HepG2 (cell line): ENCODE results near the gene ZNF764. TPM values are rescaled to one million over a fixed set of nuclear protein-coding genes. Genes with fewer than 3 reads are reported as not detected.
A peak's percentile ranks its signal among the peaks of the same experiment; 100 is the strongest.

Experiments
- HCFC1 ChIP-seq: fragments of 150-350 bp; IDR thresholded peaks from 2 replicates; pipeline ENCODE4 v1.6.1; 2014; ENCODE audit warnings: low read depth, low read length
- MATR3 ChIP-seq: sonication (generic); formaldehyde crosslinking; IDR thresholded peaks from 2 replicates; pipeline ENCODE4 v1.4.0; 2020; ENCODE audit warnings: missing genetic modification reagents
- ZBTB21 ChIP-seq: sonication (generic); formaldehyde crosslinking; IDR thresholded peaks from 2 replicates; pipeline ENCODE4 v1.4.0; 2020; ENCODE audit warnings: missing genetic modification reagents
- polyA plus RNA-seq, 8 experiments: library from polyadenylated mRNA; depleted of rRNA in 3 of 8; stranded (reverse) in 7 of 8; unstranded in 1 of 8; fragments of >200 nt; fragmentation: Illumina TruSeq in 4 of 8; extraction: Trizol in 4 of 8; gene quantifications; 2 replicates each; pipeline versions ENCODE4 v1.2.1 to v1.2.3, GENCODE V29; 2011 to 2016; ENCODE audit warnings: low read depth in 4 of 8, missing spikeins in 1 of 8, mixed read lengths in 1 of 8; ENCODE audit not compliant: insufficient read depth in 1 of 8
- total RNA-seq, 5 experiments: library from RNA; depleted of rRNA; stranded (reverse); fragments of >200 nt; fragmentation: Illumina TruSeq; extraction: Trizol; gene quantifications; 2 replicates each; pipeline ENCODE4 v1.2.3, GENCODE V29; 2016; ENCODE audit warnings: low read depth in 1 of 5
- TF ChIP-seq, protein P1 (sequence below): sonication (generic); formaldehyde crosslinking; IDR thresholded peaks from 2 replicates; pipeline ENCODE4 v1.4.0; 2020; ENCODE audit warnings: missing genetic modification reagents
- TF ChIP-seq, protein P2 (sequence below): sonication (generic); formaldehyde crosslinking; IDR thresholded peaks from 2 replicates; pipeline ENCODE4 v1.5.0; 2020; ENCODE audit warnings: mild to moderate bottlenecking, missing genetic modification reagents, borderline replicate concordance
- TF ChIP-seq, protein P3 (sequence below): sonication (generic); formaldehyde crosslinking; IDR thresholded peaks from 2 replicates; pipeline ENCODE4 v1.4.0; 2020; ENCODE audit warnings: missing genetic modification reagents
- TF ChIP-seq, protein P4 (sequence below): sonication (generic); formaldehyde crosslinking; IDR thresholded peaks from 2 replicates; pipeline ENCODE4 v1.4.0; 2020; ENCODE audit warnings: low read depth, mild to moderate bottlenecking, missing genetic modification reagents
- TF ChIP-seq, protein P5 (sequence below): sonication (generic); formaldehyde crosslinking; IDR thresholded peaks from 2 replicates; pipeline ENCODE4 v1.4.0; 2020; ENCODE audit warnings: missing genetic modification reagents
- TF ChIP-seq, protein P6 (sequence below): sonication (generic); formaldehyde crosslinking; IDR thresholded peaks from 2 replicates; pipeline ENCODE4 v1.4.0; 2020; ENCODE audit warnings: missing genetic modification reagents, borderline replicate concordance

Gene ZNF764
- total and polyA plus RNA-seq, 2 of the 13 experiments (the other 11 are each of a cell fraction or from before 2014, with no cell fraction given) = 4.1 to 9.1 TPM

DNA sequence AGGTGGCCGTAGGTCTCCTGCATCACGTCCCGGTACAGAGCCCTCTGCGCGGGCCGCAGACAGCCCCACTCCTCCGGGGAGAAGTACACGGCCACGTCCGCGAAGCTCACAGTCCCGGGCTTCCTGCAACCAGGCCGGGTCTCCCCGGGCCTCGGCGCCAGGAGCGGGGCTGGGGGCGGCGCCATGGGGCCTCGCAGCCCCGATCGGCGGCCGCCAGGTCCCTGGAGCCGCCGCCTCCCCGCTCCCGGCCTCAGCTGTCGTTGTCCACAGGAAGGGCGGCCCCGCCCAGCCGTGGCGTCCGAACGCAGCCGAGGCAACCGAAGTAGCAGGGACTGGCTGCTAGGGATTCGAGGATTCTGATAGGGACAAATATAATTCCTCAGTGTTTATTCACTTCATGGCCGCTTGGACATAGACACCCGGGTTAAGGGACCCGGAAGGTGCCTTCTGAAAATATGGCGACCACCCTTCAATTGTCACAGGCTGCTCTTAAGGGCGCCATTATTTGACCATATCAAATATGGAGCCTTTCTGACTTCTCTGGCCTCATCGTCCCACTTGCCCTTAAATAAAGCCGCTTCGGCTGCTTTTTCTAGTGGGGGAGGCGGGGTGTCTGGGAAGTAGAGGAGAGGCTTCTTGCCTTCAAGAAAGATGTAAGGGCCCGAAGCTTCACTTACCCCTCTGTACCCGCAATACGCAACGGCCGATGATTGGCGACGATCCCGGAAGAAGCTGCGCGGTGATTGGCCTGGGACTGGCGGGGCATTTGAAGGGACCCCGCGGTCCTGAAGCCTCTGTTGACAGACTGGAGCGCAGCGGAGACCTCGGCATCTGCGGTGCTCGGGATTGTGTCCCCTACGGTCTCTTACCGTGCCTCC, 13.5 kb upstream of the ZNF764 start, which contains the start of gene ZNF688 (continued):
- TF ChIP-seq, protein P1, sequence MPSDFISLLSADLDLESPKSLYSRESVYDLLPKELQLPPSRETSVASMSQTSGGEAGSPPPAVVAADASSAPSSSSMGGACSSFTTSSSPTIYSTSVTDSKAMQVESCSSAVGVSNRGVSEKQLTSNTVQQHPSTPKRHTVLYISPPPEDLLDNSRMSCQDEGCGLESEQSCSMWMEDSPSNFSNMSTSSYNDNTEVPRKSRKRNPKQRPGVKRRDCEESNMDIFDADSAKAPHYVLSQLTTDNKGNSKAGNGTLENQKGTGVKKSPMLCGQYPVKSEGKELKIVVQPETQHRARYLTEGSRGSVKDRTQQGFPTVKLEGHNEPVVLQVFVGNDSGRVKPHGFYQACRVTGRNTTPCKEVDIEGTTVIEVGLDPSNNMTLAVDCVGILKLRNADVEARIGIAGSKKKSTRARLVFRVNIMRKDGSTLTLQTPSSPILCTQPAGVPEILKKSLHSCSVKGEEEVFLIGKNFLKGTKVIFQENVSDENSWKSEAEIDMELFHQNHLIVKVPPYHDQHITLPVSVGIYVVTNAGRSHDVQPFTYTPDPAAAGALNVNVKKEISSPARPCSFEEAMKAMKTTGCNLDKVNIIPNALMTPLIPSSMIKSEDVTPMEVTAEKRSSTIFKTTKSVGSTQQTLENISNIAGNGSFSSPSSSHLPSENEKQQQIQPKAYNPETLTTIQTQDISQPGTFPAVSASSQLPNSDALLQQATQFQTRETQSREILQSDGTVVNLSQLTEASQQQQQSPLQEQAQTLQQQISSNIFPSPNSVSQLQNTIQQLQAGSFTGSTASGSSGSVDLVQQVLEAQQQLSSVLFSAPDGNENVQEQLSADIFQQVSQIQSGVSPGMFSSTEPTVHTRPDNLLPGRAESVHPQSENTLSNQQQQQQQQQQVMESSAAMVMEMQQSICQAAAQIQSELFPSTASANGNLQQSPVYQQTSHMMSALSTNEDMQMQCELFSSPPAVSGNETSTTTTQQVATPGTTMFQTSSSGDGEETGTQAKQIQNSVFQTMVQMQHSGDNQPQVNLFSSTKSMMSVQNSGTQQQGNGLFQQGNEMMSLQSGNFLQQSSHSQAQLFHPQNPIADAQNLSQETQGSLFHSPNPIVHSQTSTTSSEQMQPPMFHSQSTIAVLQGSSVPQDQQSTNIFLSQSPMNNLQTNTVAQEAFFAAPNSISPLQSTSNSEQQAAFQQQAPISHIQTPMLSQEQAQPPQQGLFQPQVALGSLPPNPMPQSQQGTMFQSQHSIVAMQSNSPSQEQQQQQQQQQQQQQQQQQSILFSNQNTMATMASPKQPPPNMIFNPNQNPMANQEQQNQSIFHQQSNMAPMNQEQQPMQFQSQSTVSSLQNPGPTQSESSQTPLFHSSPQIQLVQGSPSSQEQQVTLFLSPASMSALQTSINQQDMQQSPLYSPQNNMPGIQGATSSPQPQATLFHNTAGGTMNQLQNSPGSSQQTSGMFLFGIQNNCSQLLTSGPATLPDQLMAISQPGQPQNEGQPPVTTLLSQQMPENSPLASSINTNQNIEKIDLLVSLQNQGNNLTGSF (CRISPR knock-in tag) = no peak; the same call in 1 of the 2 replicates
- TF ChIP-seq MATR3 (CRISPR knock-in tag) (no peak), ZBTB21 (CRISPR knock-in tag) (no peak; the same call in 1 of the 2 replicates), HCFC1 (peak; percentile 57; the same call in 1 of the 2 replicates)
- TF ChIP-seq, protein P2, sequence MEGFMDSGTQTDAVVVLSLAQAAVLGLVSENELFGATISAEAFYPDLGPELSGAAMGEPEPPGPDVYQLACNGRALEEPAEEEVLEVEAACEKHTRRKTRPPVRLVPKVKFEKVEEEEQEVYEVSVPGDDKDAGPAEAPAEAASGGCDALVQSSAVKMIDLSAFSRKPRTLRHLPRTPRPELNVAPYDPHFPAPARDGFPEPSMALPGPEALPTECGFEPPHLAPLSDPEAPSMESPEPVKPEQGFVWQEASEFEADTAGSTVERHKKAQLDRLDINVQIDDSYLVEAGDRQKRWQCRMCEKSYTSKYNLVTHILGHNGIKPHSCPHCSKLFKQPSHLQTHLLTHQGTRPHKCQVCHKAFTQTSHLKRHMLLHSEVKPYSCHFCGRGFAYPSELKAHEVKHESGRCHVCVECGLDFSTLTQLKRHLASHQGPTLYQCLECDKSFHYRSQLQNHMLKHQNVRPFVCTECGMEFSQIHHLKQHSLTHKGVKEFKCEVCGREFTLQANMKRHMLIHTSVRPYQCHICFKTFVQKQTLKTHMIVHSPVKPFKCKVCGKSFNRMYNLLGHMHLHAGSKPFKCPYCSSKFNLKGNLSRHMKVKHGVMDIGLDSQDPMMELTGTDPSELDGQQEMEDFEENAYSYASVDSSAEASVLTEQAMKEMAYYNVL = no peak
- TF ChIP-seq, protein P3, sequence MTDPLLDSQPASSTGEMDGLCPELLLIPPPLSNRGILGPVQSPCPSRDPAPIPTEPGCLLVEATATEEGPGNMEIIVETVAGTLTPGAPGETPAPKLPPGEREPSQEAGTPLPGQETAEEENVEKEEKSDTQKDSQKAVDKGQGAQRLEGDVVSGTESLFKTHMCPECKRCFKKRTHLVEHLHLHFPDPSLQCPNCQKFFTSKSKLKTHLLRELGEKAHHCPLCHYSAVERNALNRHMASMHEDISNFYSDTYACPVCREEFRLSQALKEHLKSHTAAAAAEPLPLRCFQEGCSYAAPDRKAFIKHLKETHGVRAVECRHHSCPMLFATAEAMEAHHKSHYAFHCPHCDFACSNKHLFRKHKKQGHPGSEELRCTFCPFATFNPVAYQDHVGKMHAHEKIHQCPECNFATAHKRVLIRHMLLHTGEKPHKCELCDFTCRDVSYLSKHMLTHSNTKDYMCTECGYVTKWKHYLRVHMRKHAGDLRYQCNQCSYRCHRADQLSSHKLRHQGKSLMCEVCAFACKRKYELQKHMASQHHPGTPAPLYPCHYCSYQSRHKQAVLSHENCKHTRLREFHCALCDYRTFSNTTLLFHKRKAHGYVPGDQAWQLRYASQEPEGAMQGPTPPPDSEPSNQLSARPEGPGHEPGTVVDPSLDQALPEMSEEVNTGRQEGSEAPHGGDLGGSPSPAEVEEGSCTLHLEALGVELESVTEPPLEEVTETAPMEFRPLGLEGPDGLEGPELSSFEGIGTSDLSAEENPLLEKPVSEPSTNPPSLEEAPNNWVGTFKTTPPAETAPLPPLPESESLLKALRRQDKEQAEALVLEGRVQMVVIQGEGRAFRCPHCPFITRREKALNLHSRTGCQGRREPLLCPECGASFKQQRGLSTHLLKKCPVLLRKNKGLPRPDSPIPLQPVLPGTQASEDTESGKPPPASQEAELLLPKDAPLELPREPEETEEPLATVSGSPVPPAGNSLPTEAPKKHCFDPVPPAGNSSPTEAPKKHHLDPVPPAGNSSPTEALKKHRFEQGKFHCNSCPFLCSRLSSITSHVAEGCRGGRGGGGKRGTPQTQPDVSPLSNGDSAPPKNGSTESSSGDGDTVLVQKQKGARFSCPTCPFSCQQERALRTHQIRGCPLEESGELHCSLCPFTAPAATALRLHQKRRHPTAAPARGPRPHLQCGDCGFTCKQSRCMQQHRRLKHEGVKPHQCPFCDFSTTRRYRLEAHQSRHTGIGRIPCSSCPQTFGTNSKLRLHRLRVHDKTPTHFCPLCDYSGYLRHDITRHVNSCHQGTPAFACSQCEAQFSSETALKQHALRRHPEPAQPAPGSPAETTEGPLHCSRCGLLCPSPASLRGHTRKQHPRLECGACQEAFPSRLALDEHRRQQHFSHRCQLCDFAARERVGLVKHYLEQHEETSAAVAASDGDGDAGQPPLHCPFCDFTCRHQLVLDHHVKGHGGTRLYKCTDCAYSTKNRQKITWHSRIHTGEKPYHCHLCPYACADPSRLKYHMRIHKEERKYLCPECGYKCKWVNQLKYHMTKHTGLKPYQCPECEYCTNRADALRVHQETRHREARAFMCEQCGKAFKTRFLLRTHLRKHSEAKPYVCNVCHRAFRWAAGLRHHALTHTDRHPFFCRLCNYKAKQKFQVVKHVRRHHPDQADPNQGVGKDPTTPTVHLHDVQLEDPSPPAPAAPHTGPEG (CRISPR knock-in tag) = no peak
- TF ChIP-seq, protein P4, sequence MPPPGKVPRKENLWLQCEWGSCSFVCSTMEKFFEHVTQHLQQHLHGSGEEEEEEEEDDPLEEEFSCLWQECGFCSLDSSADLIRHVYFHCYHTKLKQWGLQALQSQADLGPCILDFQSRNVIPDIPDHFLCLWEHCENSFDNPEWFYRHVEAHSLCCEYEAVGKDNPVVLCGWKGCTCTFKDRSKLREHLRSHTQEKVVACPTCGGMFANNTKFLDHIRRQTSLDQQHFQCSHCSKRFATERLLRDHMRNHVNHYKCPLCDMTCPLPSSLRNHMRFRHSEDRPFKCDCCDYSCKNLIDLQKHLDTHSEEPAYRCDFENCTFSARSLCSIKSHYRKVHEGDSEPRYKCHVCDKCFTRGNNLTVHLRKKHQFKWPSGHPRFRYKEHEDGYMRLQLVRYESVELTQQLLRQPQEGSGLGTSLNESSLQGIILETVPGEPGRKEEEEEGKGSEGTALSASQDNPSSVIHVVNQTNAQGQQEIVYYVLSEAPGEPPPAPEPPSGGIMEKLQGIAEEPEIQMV (CRISPR knock-in tag) = no peak
- TF ChIP-seq, protein P5, sequence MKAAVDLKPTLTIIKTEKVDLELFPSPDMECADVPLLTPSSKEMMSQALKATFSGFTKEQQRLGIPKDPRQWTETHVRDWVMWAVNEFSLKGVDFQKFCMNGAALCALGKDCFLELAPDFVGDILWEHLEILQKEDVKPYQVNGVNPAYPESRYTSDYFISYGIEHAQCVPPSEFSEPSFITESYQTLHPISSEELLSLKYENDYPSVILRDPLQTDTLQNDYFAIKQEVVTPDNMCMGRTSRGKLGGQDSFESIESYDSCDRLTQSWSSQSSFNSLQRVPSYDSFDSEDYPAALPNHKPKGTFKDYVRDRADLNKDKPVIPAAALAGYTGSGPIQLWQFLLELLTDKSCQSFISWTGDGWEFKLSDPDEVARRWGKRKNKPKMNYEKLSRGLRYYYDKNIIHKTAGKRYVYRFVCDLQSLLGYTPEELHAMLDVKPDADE (CRISPR knock-in tag) = 0 out of 2 replicates have a peak, but pooled peaks have one; percentile 3
- TF ChIP-seq, protein P6, sequence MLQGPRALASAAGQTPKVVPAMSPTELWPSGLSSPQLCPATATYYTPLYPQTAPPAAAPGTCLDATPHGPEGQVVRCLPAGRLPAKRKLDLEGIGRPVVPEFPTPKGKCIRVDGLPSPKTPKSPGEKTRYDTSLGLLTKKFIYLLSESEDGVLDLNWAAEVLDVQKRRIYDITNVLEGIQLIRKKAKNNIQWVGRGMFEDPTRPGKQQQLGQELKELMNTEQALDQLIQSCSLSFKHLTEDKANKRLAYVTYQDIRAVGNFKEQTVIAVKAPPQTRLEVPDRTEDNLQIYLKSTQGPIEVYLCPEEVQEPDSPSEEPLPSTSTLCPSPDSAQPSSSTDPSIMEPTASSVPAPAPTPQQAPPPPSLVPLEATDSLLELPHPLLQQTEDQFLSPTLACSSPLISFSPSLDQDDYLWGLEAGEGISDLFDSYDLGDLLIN = no peak
